Fibroblast of peridontal ligament (primary cell): ENCODE results near the gene NUDCD2.
A peak's percentile ranks its signal among the peaks of the same experiment; 100 is the strongest.
"Not testable (repeated sequence)": the region's sequence is repeated elsewhere in the genome, so short reads cannot be mapped to it uniquely, and the experiment has no call there.

Source experiments
- DNase-seq: peaks from one replicate; pipeline ENCODE4 v3.0.0-alpha.2; 2010; ENCODE audit errors: extremely low read depth

NUDCD2 gene

GRCh38 chr5:163426128-163426527 lies 33.8 kb downstream of the NUDCD2 start:
- not testable (repeated sequence) for DNase-seq

GRCh38 chr5:163424836-163425235 lies 35.1 kb downstream of the NUDCD2 start:
- no peak for DNase-seq

GRCh38 chr5:163415673-163416072 lies 44.2 kb downstream of the NUDCD2 start:
- DNase-seq, result not testable (repeated sequence)

GRCh38 chr5:163410505-163410904 lies 49.4 kb downstream of the NUDCD2 start:
- DNase-seq, result no peak

GRCh38 chr5:163409384-163409783 lies 50.5 kb downstream of the NUDCD2 start:
- DNase-seq, result no peak

- DNase-seq, result peak; percentile 77
These were observed 51.5 kb downstream of the NUDCD2 start for GRCh38 chr5:163408311-163408923.

- peak; percentile 5 for DNase-seq
These were observed 52.8 kb downstream of the NUDCD2 start for GRCh38 chr5:163407034-163407655.

- DNase-seq, result no peak
These were observed 55.3 kb downstream of the NUDCD2 start for GRCh38 chr5:163404364-163405173.

- DNase-seq, result no peak
These were observed 57.9 kb downstream of the NUDCD2 start for GRCh38 chr5:163402007-163402406.

- no peak for DNase-seq
These were observed 58.6 kb downstream of the NUDCD2 start for GRCh38 chr5:163401271-163401670.

- no peak for DNase-seq
These were observed 60.0 kb downstream of the NUDCD2 start for GRCh38 chr5:163399923-163400322.

GRCh38 chr5:163397354-163397753 lies 62.5 kb downstream of the NUDCD2 start:
- no peak for DNase-seq

- DNase-seq, result not testable (repeated sequence)
These were observed 63.0 kb downstream of the NUDCD2 start for GRCh38 chr5:163396818-163397340.
